ENCODE measurements around the gene GHRHR.

- no peak for TF ChIP-seq CTCF (IDR thresholded peaks at IDR 0.05; ENCODE audit: low read depth, low read length, poor library complexity, severe bottlenecking)
- TF ChIP-seq EZH2phosphoT487 (IDR thresholded peaks at IDR 0.05; ENCODE audit: borderline replicate concordance, low read length) = no peak
Measured at GRCh38 chr7:30928254-30928872, 35.4 kb upstream of the GHRHR start.
